Kidney (tissue), 14 donors: ENCODE measurements around the gene MOB3A. TPM values are rescaled to one million over a fixed set of nuclear protein-coding genes. Genes with fewer than 3 reads are reported as not detected.

Experiments used
- DNase-seq, 5 donors: peaks; one replicate each; pipeline ENCODE4 v3.0.0-alpha.2; 2013 to 2020
- FAIRE-seq: peaks from 2 replicates; lab custom pipeline; 2012; peaks lifted over from hg19 to GRCh38; lab: Jason Lieb, UNC
- H3K27ac ChIP-seq, 2 donors: one replicate each; pipeline ENCODE4 v1.7.0; 2013; ENCODE audit warnings: low read depth in 2 of 2, low read length in 2 of 2, inconsistent platforms in 1 of 2
- H3K27me3 ChIP-seq: one replicate; pipeline ENCODE4 v1.7.1; 2013; ENCODE audit warnings: low read length, inconsistent platforms; ENCODE audit not compliant: control insufficient read depth, insufficient read depth
- H3K36me3 ChIP-seq, 3 donors: one replicate each; pipeline versions ENCODE4 v1.7.0 to v1.7.1; 2013; ENCODE audit warnings: low read length in 3 of 3, control low read depth in 1 of 3, inconsistent platforms in 1 of 3; ENCODE audit not compliant: insufficient read depth in 3 of 3, control insufficient read depth in 2 of 3
- H3K4me1 ChIP-seq, 3 donors: one replicate each; pipeline versions ENCODE4 v1.7.0 to v1.7.1; 2013; ENCODE audit warnings: low read length in 3 of 3, inconsistent platforms in 1 of 3, low read depth in 1 of 3; ENCODE audit not compliant: control insufficient read depth in 2 of 3, insufficient read depth in 2 of 3
- H3K4me3 ChIP-seq, 3 donors: one replicate each; pipeline versions ENCODE4 v1.7.0 to v1.8.1; 2013; ENCODE audit warnings: low read length in 3 of 3, control low read depth in 1 of 3, inconsistent platforms in 1 of 3
- H3K9ac ChIP-seq, 3 donors: one replicate each; pipeline versions ENCODE4 v1.7.0 to v1.7.1; 2013; ENCODE audit warnings: low read length in 3 of 3, control low read depth in 1 of 3, inconsistent platforms in 1 of 3
- H3K9me3 ChIP-seq, 3 donors: one replicate each; pipeline versions ENCODE4 v1.7.0 to v1.7.1; 2013; ENCODE audit warnings: low read length in 3 of 3, control low read depth in 1 of 3, inconsistent platforms in 1 of 3; ENCODE audit not compliant: control insufficient read depth in 2 of 3, insufficient read depth in 1 of 3
- CTCF ChIP-seq: IDR thresholded peaks from 3 replicates; pipeline ENCODE4 v1.5.1; 2012; ENCODE audit warnings: mild to moderate bottlenecking, moderate library complexity, borderline replicate concordance; ENCODE audit not compliant: insufficient read depth; ENCODE audit errors: extremely low read depth
- intact Hi-C: fragments of 100-400 bp; cut with DNase I; formaldehyde crosslinking; loops from one replicate; pipeline ENCODE4 v1.11.1; 2022
- polyA plus RNA-seq: library from polyadenylated mRNA; stranded (reverse); fragments of 350-450 nt; fragmentation: Illumina TruSeq; extraction: RNeasy Lipid Tissue Mini Kit (QIAGEN cat#74804); gene quantifications from one replicate; pipeline ENCODE4 v1.2.3, GENCODE V29; 2014; ENCODE audit warnings: low read depth, low replicate concordance; ENCODE audit not compliant: insufficient read depth
- total RNA-seq: library from RNA; stranded (reverse); fragmentation: NEBNext Ultra II Directional; extraction: Animal tissue kit (Norgen Biotek cat#: 25700); gene quantifications from one replicate; pipeline ENCODE4 v1.2.1, GENCODE V29; 2021
- donor health status: control.
- donor health status: control.
- donor health status: control.
- donor health status: control.
- donor health status: control.
- donor health status: DM: yes; HTN: yes; CAD: no.
- donor health status: Normal renal cell carcinoma (clear cell type).

The MOB3A gene
- total and polyA plus RNA-seq, 2 donors from 2014 or later, result 16.9 to 59.7 TPM

DNA sequence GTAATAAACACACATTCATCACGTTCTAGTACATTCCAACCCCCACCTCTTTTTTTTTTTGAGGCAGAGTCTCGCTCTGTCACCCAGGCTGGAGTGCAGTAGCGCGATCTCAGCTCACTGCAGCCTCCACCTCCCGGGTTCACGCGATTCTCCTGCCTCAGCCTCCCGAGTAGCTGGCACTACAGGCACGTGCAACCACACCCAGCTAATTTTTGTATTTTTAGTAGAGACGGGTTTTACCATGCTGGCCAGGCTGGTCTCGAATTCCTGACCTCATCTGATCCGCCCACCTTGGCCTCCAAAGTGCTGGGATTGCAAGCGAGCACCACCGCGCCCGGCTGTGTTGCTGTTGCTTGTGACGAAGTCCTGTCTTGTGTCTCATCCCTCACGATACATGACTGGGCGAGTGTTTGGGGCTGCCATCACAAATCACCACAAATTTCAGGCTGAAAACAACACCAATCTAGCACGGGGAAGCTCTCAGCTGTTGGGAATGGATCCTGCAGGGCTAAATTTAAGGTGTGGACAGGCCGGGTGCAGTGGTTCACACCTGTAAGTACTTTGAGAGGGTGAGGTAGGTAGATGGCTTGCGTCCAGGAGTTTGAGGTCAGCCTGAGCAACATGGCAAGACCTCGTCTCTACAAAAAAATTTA is 15.7 kb downstream of the MOB3A start:
- no peaks in the 10 kb centered on the region for H3K27me3 ChIP-seq
- DNase-seq, result peak in 1 of 5 donors; percentile 51

DNA sequence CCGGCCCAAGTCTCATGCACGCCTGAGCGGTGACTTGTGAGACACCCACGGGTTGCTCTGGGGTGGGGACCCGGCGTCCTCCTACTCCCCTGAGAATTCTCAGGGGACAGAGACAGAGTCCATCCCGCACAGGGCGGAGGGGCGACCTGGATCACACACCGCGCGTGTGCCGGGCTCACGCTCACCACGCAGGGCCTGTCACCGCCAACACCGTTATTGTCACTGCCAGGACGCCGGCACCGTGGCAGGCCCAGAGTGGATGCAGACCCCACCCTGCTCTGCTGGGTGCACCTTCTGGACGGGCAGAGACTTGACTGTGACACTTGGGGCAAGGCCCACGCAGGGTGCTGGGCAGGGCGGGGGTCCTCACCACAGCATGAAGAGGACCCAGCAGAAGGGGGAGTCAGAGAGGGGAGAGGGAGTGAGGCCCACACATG is 16.2 kb downstream of the MOB3A start:
- DNase-seq, result peak in 1 of 5 donors; percentile 72
- no peaks in the 10 kb centered on the region for H3K9me3 ChIP-seq
- H3K27me3 ChIP-seq, result no peaks in the 10 kb centered on the region
- TF ChIP-seq CTCF, result no peak
- intact Hi-C loops, result no loop called here
- H3K36me3 ChIP-seq, result peaks cover 0 to 18% (median 2%) of the 10 kb centered on the region in 3 donors
- H3K4me1 ChIP-seq, result peaks cover 0 to 2% (median 0%) of the 10 kb centered on the region in 3 donors
- no peak overlapping the region for H3K27ac ChIP-seq
- no peak overlapping the region for H3K4me3 ChIP-seq
- H3K9ac ChIP-seq, result no peak overlapping the region
- FAIRE-seq, result no peak

More for the DNA sequence above, 15.7 kb downstream of the MOB3A start:
- no peak for FAIRE-seq
- H3K27ac ChIP-seq, result no peak overlapping the region
- H3K36me3 ChIP-seq, result peaks cover 0 to 14% (median 2%) of the 10 kb centered on the region in 3 donors
- intact Hi-C loops, result no loop called here
- no peak overlapping the region for H3K4me3 ChIP-seq
- H3K4me1 ChIP-seq, result peaks cover 0 to 2% (median 0%) of the 10 kb centered on the region in 3 donors
- no peak overlapping the region for H3K9ac ChIP-seq
- TF ChIP-seq CTCF, result no peak
- no peaks in the 10 kb centered on the region for H3K9me3 ChIP-seq

- no peak for TF ChIP-seq CTCF
- FAIRE-seq (no peak), DNase-seq (peak in 1 of 5 donors; percentile 65)
- H3K9ac ChIP-seq, result no peak overlapping the region
- H3K36me3 ChIP-seq, result peaks cover 0 to 18% (median 2%) of the 10 kb centered on the region in 3 donors
- H3K4me1 ChIP-seq, result peaks cover 0 to 2% (median 0%) of the 10 kb centered on the region in 3 donors
- no peaks in the 10 kb centered on the region for H3K27me3 ChIP-seq
- no peak overlapping the region for H3K4me3 ChIP-seq
- H3K9me3 ChIP-seq, result no peaks in the 10 kb centered on the region
- intact Hi-C loops, result no loop called here
- no peak overlapping the region for H3K27ac ChIP-seq
Observed at GRCh38 chr19:2079076-2079864, 16.9 kb downstream of the MOB3A start.
